Keratinocyte (primary cell): Measurements from ENCODE around the gene SMG1.

Source experiments
- EZH2 ChIP-seq: IDR thresholded peaks from one replicate; pipeline ENCODE4 v1.6.1; 2012; ENCODE audit warnings: inconsistent platforms, mild to moderate bottlenecking, low read length, moderate library complexity
- TF ChIP-seq, protein P1 (sequence below), 3 experiments: IDR thresholded peaks in 1 of 3; conservative IDR thresholded peaks in 1 of 3; optimal IDR thresholded peaks in 1 of 3; 2 replicates in 2 of 3; 3 replicates in 1 of 3; pipeline versions ENCODE3 to v1.5.1; 2011; ENCODE audit warnings: low read length in 3 of 3, mild to moderate bottlenecking in 3 of 3, moderate library complexity in 2 of 3, control low read depth in 1 of 3, inconsistent platforms in 1 of 3; ENCODE audit not compliant: insufficient read depth in 2 of 3; ENCODE audit errors: extremely low read depth in 1 of 3

DNA sequence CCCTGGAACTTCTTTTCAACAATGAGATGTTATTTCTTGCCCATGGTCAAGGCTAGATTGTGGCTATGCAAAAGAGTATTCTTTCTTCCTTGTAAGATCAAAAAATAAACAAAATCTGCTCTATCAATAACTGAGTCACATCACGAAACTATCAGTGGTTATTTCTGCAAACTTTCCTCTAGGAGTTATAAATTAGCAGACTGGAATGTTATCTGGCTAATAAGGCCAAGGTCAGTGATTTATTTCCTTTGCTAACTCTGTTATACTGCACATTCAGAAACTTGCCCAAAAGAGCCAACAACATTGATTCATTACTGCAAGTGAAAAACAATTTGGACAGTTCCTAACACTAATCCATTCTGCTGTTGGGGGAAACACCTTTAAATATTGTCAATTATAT, 129.8 kb downstream of the SMG1 start:
- TF ChIP-seq, protein P1, sequence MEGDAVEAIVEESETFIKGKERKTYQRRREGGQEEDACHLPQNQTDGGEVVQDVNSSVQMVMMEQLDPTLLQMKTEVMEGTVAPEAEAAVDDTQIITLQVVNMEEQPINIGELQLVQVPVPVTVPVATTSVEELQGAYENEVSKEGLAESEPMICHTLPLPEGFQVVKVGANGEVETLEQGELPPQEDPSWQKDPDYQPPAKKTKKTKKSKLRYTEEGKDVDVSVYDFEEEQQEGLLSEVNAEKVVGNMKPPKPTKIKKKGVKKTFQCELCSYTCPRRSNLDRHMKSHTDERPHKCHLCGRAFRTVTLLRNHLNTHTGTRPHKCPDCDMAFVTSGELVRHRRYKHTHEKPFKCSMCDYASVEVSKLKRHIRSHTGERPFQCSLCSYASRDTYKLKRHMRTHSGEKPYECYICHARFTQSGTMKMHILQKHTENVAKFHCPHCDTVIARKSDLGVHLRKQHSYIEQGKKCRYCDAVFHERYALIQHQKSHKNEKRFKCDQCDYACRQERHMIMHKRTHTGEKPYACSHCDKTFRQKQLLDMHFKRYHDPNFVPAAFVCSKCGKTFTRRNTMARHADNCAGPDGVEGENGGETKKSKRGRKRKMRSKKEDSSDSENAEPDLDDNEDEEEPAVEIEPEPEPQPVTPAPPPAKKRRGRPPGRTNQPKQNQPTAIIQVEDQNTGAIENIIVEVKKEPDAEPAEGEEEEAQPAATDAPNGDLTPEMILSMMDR (optimal IDR thresholded peaks at IDR 0.05 in 1 of 3, IDR thresholded peaks at IDR 0.05 in 1 of 3, conservative IDR thresholded peaks at IDR 0.05 in 1 of 3; ENCODE audit: extremely low read depth in 1 of 3, insufficient read depth in 2 of 3, low read length in 3 of 3), result no peak
- no peak for TF ChIP-seq EZH2
